Smooth muscle cell (in vitro differentiated cells): Measurements from ENCODE around the gene NRM. TPM values are rescaled to one million over a fixed set of nuclear protein-coding genes. Genes with fewer than 3 reads are reported as not detected.

ENCODE experiments used
- DNase-seq: peaks from one replicate; lab custom pipeline; 2025; ENCODE audit not compliant: unreplicated experiment; lab: John Stamatoyannopoulos, UW
- H2AFZ ChIP-seq: fragments of 200-600 bp; sonication (generic); 2 replicates; pipeline ENCODE4 v1.6.0; 2016; ENCODE audit warnings: antibody characterized with exemption, low read depth, mild to moderate bottlenecking
- H3F3A ChIP-seq: fragments of 200-600 bp; sonication (generic); 2 replicates; pipeline ENCODE4 v1.6.0; 2017; ENCODE audit warnings: antibody characterized with exemption, low read depth
- H3K27ac ChIP-seq: fragments of 200-600 bp; sonication (generic); 2 replicates; pipeline ENCODE4 v1.5.1; 2016; ENCODE audit warnings: low read depth, mild to moderate bottlenecking
- H3K27me3 ChIP-seq: fragments of 200-600 bp; sonication (generic); 2 replicates; pipeline ENCODE4 v1.6.1; 2016; ENCODE audit warnings: low read depth, mild to moderate bottlenecking
- H3K36me3 ChIP-seq: fragments of 200-600 bp; sonication (generic); 2 replicates; pipeline ENCODE4 v1.5.1; 2016; ENCODE audit warnings: low read depth
- H3K4me1 ChIP-seq: fragments of 200-600 bp; sonication (generic); 2 replicates; pipeline ENCODE4 v1.5.1; 2016; ENCODE audit warnings: low read depth
- H3K4me2 ChIP-seq: fragments of 200-600 bp; sonication (generic); 2 replicates; pipeline ENCODE4 v1.6.0; 2016; ENCODE audit warnings: mild to moderate bottlenecking
- H3K4me3 ChIP-seq: fragments of 200-600 bp; sonication (generic); 2 replicates; pipeline ENCODE4 v1.5.1; 2016; ENCODE audit warnings: mild to moderate bottlenecking
- H3K79me2 ChIP-seq: fragments of 200-600 bp; sonication (generic); 2 replicates; pipeline ENCODE4 v1.6.0; 2016; ENCODE audit warnings: low read depth, mild to moderate bottlenecking
- H3K9ac ChIP-seq: fragments of 200-600 bp; sonication (generic); 2 replicates; pipeline ENCODE4 v1.6.0; 2016; ENCODE audit warnings: low read depth
- H3K9me3 ChIP-seq: fragments of 200-600 bp; sonication (generic); replicated peaks from 2 replicates; pipeline ENCODE4 v1.5.1; 2016; ENCODE audit warnings: low read depth
- H4K20me1 ChIP-seq: fragments of 200-600 bp; sonication (generic); 2 replicates; pipeline ENCODE4 v1.6.0; 2016; ENCODE audit warnings: low read depth
- WGBS: methylation state at CpG from one replicate; pipeline ENCODE4 v1.1.7; 2016; ENCODE audit warnings: low lambda C conversion rate; 5-methylcytosine and 5-hydroxymethylcytosine counted together
- polyA plus RNA-seq: library from polyadenylated mRNA; unstranded; fragments of >200 nt; fragmentation: Nextera tagmentation; extraction: Ambion mirVana; gene quantifications from 2 replicates; pipeline ENCODE4 v1.2.1, GENCODE V29; 2016
- total RNA-seq: library from RNA; depleted of rRNA; stranded (reverse); fragments of >200 nt; gene quantifications from 2 replicates; pipeline ENCODE4 v1.2.3, GENCODE V29; 2014
- TF ChIP-seq, protein P1 (sequence below): fragments of 200-600 bp; sonication (generic); IDR thresholded peaks from 2 replicates; pipeline ENCODE4 v1.5.1; 2017; ENCODE audit warnings: borderline replicate concordance, mild to moderate bottlenecking, antibody characterized with exemption; ENCODE audit not compliant: insufficient read depth, poor library complexity, severe bottlenecking

The NRM gene
- total and polyA plus RNA-seq, 2 experiments from 2014 or later, result 25.8 to 28.5 TPM

DNA sequence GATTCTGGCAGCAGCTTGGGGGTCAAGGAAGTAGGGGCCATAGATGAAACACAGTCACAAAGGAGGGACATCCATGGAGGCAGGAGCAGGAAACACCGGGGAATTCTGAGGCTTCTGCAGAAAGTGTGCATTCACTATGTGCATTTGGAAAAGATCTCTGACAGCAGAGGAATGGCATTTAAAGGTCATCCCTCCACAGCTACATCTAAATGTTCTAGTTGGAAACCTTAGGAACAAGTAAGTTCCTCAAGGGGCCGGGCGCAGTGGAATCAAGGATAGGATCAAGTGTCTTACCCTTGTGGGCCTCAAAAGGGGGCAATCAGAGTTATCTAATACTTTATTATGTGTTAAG, 35.1 kb downstream of the NRM start:
- TF ChIP-seq, protein P1, sequence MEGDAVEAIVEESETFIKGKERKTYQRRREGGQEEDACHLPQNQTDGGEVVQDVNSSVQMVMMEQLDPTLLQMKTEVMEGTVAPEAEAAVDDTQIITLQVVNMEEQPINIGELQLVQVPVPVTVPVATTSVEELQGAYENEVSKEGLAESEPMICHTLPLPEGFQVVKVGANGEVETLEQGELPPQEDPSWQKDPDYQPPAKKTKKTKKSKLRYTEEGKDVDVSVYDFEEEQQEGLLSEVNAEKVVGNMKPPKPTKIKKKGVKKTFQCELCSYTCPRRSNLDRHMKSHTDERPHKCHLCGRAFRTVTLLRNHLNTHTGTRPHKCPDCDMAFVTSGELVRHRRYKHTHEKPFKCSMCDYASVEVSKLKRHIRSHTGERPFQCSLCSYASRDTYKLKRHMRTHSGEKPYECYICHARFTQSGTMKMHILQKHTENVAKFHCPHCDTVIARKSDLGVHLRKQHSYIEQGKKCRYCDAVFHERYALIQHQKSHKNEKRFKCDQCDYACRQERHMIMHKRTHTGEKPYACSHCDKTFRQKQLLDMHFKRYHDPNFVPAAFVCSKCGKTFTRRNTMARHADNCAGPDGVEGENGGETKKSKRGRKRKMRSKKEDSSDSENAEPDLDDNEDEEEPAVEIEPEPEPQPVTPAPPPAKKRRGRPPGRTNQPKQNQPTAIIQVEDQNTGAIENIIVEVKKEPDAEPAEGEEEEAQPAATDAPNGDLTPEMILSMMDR, result no peak
- no peaks in the 10 kb centered on the region for H3F3A ChIP-seq

DNA sequence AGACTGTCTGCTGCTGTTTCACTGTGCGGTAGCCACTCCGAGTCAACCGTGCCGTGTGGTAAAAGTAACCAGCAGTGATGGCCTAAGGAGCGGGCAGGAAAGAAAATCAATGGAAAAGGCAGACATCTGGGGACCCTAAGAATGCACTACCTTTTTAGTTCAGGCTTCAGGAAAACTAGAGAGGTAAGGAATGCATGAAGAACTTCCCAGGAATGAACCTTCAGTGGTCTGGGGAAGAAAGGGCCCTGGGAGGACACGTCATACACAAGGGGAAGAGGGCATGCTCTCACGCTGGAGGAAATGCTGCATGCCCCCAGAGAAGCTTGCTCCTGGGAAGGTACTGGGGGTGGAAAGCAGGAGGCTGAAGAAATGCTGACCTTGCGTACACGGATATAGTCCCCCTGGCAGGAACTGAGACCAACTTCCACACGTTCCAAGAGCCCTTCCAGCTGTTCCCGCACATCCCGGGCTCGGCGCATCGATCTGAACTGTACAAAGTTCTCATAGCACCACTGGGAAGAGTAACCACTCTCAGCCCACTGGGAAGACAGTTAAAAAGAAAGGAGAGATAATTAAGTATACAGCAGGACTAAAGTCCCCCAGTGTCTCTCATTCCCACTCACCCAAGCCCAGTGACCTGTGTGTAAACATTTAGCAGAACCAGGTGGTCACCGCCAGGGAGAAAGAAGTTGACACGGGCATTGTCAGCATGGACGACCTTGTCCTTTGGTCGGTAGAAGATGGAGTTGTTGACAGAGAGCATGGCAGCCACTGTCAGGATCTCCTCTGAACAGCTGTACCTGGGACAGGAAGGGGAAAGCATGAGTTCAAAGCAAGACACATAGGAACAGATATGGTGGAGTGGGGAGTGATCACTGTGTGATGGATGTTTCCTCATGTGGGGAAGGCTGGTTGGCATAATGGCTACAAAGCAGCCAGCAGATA, 35.7 kb downstream of the NRM start:
- H3F3A ChIP-seq, result no peaks in the 10 kb centered on the region
- H3K27me3 ChIP-seq, result no peaks in the 10 kb centered on the region
- 98% methylated on average over 19 of the region's 19 CpGs for WGBS
- no peak overlapping the region for H3K9ac ChIP-seq
- no peak overlapping the region for H2AFZ ChIP-seq
- no peaks in the 10 kb centered on the region for H4K20me1 ChIP-seq
- no peak overlapping the region for H3K4me3 ChIP-seq
- TF ChIP-seq, protein P1, result no peak
- H3K27ac ChIP-seq, result no peak overlapping the region
- H3K36me3 ChIP-seq, result peaks cover 7% of the 10 kb centered on the region
- no peaks in the 10 kb centered on the region for H3K9me3 ChIP-seq
- no peak overlapping the region for H3K4me2 ChIP-seq
- DNase-seq, result no peak
- H3K4me1 ChIP-seq, result no peaks in the 10 kb centered on the region
- no peaks in the 10 kb centered on the region for H3K79me2 ChIP-seq

More for the DNA sequence above, 35.1 kb downstream of the NRM start:
- Histone ChIP-seq H3K27me3 (no peaks in the 10 kb centered on the region), H3K9me3 (no peaks in the 10 kb centered on the region), H3K4me2 (no peak overlapping the region), H3K4me1 (no peaks in the 10 kb centered on the region), H3K27ac (no peak overlapping the region), H3K36me3 (peaks cover 7% of the 10 kb centered on the region), H3K4me3 (no peak overlapping the region), H2AFZ (no peak overlapping the region), H3K9ac (no peak overlapping the region), H3K79me2 (no peaks in the 10 kb centered on the region), H4K20me1 (no peaks in the 10 kb centered on the region)
- WGBS, result 98% methylated on average over 3 of the region's 3 CpGs
- DNase-seq, result no peak

DNA sequence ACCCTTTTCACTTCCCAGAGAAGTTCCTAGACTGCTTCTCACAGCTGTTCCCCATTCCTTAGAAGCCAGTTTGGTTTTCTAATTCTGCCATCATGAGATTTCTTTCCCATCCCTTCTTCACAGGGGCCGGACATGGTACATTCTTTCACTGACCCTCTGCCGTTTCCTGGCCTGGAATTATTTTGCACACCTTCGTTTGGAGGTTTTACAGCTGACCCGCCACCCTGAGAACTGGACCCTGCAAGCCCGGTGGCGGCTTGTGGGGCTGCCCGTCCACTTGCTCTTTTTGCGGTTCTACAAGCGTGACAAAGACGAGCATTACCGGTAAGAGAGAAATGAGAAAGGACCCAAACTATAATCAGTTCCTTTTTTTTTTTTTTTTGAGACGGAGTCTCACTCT, 39.6 kb downstream of the NRM start:
- H3K4me2 ChIP-seq, result no peak overlapping the region
- peaks cover 6% of the 10 kb centered on the region for H3K4me1 ChIP-seq
- no peak overlapping the region for H2AFZ ChIP-seq
- no peak overlapping the region for H3K4me3 ChIP-seq
- H3K79me2 ChIP-seq, result no peaks in the 10 kb centered on the region
- H3K9me3 ChIP-seq, result no peaks in the 10 kb centered on the region
- no peak for DNase-seq
- WGBS, result 98% methylated on average over 12 of the region's 12 CpGs
- no peak overlapping the region for H3K9ac ChIP-seq
- no peaks in the 10 kb centered on the region for H3F3A ChIP-seq
- peaks cover 4% of the 10 kb centered on the region for H3K36me3 ChIP-seq
- no peaks in the 10 kb centered on the region for H3K27me3 ChIP-seq
- TF ChIP-seq, protein P1, result no peak
- no peak overlapping the region for H3K27ac ChIP-seq
- no peaks in the 10 kb centered on the region for H4K20me1 ChIP-seq
